Stimulated activated CD8-positive, alpha-beta memory T cell treated with anti-CD3 and anti-CD28 coated beads, Interleukin-12 subunit alpha, Interleukin-12 subunit beta, amount 100 ng/mL, for 1 hour (primary cell): ENCODE data around the gene MED12.

Experiments used
- DNase-seq: peaks from one replicate; pipeline ENCODE4 v3.0.0-alpha.2; 2020; ENCODE audit warnings: low read depth

MED12 gene

GRCh38 chrX:71107245-71107644 lies 11.2 kb upstream of the MED12 start:
- DNase-seq: no peak

- no peak for DNase-seq
These were observed 10.5 kb upstream of the MED12 start for GRCh38 chrX:71107762-71108360.

GRCh38 chrX:71109051-71109450 lies 9.3 kb upstream of the MED12 start:
- DNase-seq: no peak

GRCh38 chrX:71111141-71111843 lies 7.1 kb upstream of the MED12 start, which contains the start of gene IL2RG:
TSS of gene IL2RG (minus strand) at chrX:71111577. CDS start at chrX:71111539, 38 bp downstream.
- DNase-seq: peak; percentile 55

- DNase-seq: no peak
These were observed 6.4 kb upstream of the MED12 start for GRCh38 chrX:71111921-71112431.

- no peak for DNase-seq
These were observed 1.0 kb upstream of the MED12 start for GRCh38 chrX:71117358-71117757.

GRCh38 chrX:71118985-71119535 lies 664 bp downstream of the MED12 start:
- DNase-seq: no peak

- DNase-seq: no peak
These were observed 9.9 kb downstream of the MED12 start for GRCh38 chrX:71128166-71128833.

GRCh38 chrX:71128915-71129765 lies 10.7 kb downstream of the MED12 start:
- peak; percentile 57 for DNase-seq

- no peak for DNase-seq
These were observed 13.1 kb downstream of the MED12 start for GRCh38 chrX:71131510-71131909.

GRCh38 chrX:71140440-71140839 lies 22.0 kb downstream of the MED12 start:
- DNase-seq: no peak

- no peak for DNase-seq
These were observed 25.1 kb downstream of the MED12 start for GRCh38 chrX:71143508-71143907.

- DNase-seq: no peak
These were observed 26.3 kb downstream of the MED12 start, which contains the start of gene NLGN3 for GRCh38 chrX:71144651-71145050. TSS of gene NLGN3 (plus strand) at chrX:71144841. CDS start at chrX:71147750, 2,909 bp downstream.

GRCh38 chrX:71147496-71148277 lies 29.3 kb downstream of the MED12 start:
- no peak for DNase-seq

GRCh38 chrX:71148278-71148663 lies 29.9 kb downstream of the MED12 start:
- DNase-seq: no peak

GRCh38 chrX:71151366-71151765 lies 33.0 kb downstream of the MED12 start:
- no peak for DNase-seq

GRCh38 chrX:71154196-71154595 lies 35.8 kb downstream of the MED12 start:
- DNase-seq: no peak

- DNase-seq: no peak
These were observed 36.2 kb downstream of the MED12 start for GRCh38 chrX:71154641-71155040.

- no peak for DNase-seq
These were observed 40.2 kb downstream of the MED12 start for GRCh38 chrX:71158603-71159002.

GRCh38 chrX:71159335-71159734 lies 40.9 kb downstream of the MED12 start:
- DNase-seq: no peak

- DNase-seq: no peak
These were observed 42.1 kb downstream of the MED12 start for GRCh38 chrX:71160475-71160874.
